Uterus (tissue), 4 donors: Measurements from ENCODE around the gene TANK. TPM values are rescaled to one million over a fixed set of nuclear protein-coding genes. Genes with fewer than 3 reads are reported as not detected.

ENCODE experiments used
- DNase-seq, 2 donors: peaks; one replicate each; pipeline ENCODE4 v3.0.0-alpha.2; 2019 to 2020
- H3K27ac ChIP-seq, 2 donors: fragments of 200-600 bp; sonication (generic); 1 replicate in 1 of 2; 2 replicates in 1 of 2; pipeline ENCODE4 v1.5.1; 2016 to 2018
- H3K27me3 ChIP-seq, 2 donors: fragments of 200-600 bp; sonication (generic); one replicate each; pipeline ENCODE4 v1.5.1; 2018 to 2019; ENCODE audit warnings: control low read depth in 1 of 2
- H3K36me3 ChIP-seq, 2 donors: fragments of 200-600 bp; sonication (generic); one replicate each; pipeline ENCODE4 v1.5.1; 2019; ENCODE audit warnings: control low read depth in 1 of 2
- H3K4me1 ChIP-seq, 2 donors: fragments of 200-600 bp; sonication (generic); one replicate each; pipeline ENCODE4 v1.5.1; 2018 to 2019; ENCODE audit warnings: control low read depth in 1 of 2
- H3K4me3 ChIP-seq, 2 donors: fragments of 200-600 bp; sonication (generic); 1 replicate in 1 of 2; 2 replicates in 1 of 2; pipeline ENCODE4 v1.5.1; 2018 to 2019; ENCODE audit warnings: mild to moderate bottlenecking in 1 of 2
- H3K9me3 ChIP-seq, 2 donors: fragments of 200-600 bp; sonication (generic); one replicate each; pipeline ENCODE4 v1.5.1; 2019; ENCODE audit warnings: control low read depth in 1 of 2
- CTCF ChIP-seq, 4 experiments: fragments of 200-600 bp in 2 of 4; fragments of 450-650 bp in 2 of 4; sonication (generic) in 2 of 4; IDR thresholded peaks; one replicate each; pipeline ENCODE4 v1.5.1; 2016 to 2019; ENCODE audit warnings: antibody characterized with exemption in 4 of 4, mild to moderate bottlenecking in 2 of 4, moderate library complexity in 1 of 4
- POLR2A ChIP-seq, 2 donors: fragments of 450-650 bp; IDR thresholded peaks; one replicate each; pipeline ENCODE4 v1.6.1; 2016; ENCODE audit warnings: antibody characterized with exemption in 2 of 2, mild to moderate bottlenecking in 1 of 2, moderate library complexity in 1 of 2
- intact Hi-C: fragments of 100-400 bp; cut with DNase I; formaldehyde crosslinking; loops from one replicate; pipeline ENCODE4 v1.15.1; 2023; ENCODE audit warnings: low total_unique reads
- total RNA-seq, 4 donors: library from RNA; depleted of rRNA in 3 of 4; stranded (reverse); fragments of >200 nt in 3 of 4; gene quantifications; one replicate each; pipeline versions ENCODE4 v1.1.0 to v1.2.4, GENCODE V29; 2014 to 2023
- donor health status: DM: yes; HTN: yes; CAD: no.

Gene TANK
- total RNA-seq, 4 donors from 2014 or later, result 56.6 to 131 (median 70.7) TPM

GRCh38 chr2:161199912-161200701 is 39.9 kb downstream of the TANK start:
- no peaks in the 10 kb centered on the region for H3K27me3 ChIP-seq
- H3K27ac ChIP-seq, result no peak overlapping the region
- no peaks in the 10 kb centered on the region for H3K9me3 ChIP-seq
- H3K36me3 ChIP-seq, result no peaks in the 10 kb centered on the region
- H3K4me3 ChIP-seq, result no peak overlapping the region
- peaks cover 0 to 3% of the 10 kb centered on the region in 2 donors for H3K4me1 ChIP-seq
- intact Hi-C loops, result no loop called here
- no peak for DNase-seq
- TF ChIP-seq CTCF (IDR thresholded peaks at IDR 0.05) (no peak), POLR2A (IDR thresholded peaks at IDR 0.05) (no peak)

- intact Hi-C loops, result no loop called here
- H3K36me3 ChIP-seq, result no peaks in the 10 kb centered on the region
- H3K9me3 ChIP-seq, result no peaks in the 10 kb centered on the region
- DNase-seq, result no peak
- no peak for TF ChIP-seq POLR2A (IDR thresholded peaks at IDR 0.05)
- no peak for TF ChIP-seq CTCF (IDR thresholded peaks at IDR 0.05)
- peaks cover 0 to 10% of the 10 kb centered on the region in 2 donors for H3K4me1 ChIP-seq
- no peaks in the 10 kb centered on the region for H3K27me3 ChIP-seq
- H3K4me3 ChIP-seq, result no peak overlapping the region
- H3K27ac ChIP-seq, result no peak overlapping the region
Measured at GRCh38 chr2:161204846-161205245, 44.6 kb downstream of the TANK start.

GRCh38 chr2:161206471-161207032 is 46.3 kb downstream of the TANK start:
- no peaks in the 10 kb centered on the region for H3K27me3 ChIP-seq
- no peaks in the 10 kb centered on the region for H3K36me3 ChIP-seq
- intact Hi-C loops, result no loop called here
- peaks cover 0 to 6% of the 10 kb centered on the region in 2 donors for H3K4me1 ChIP-seq
- TF ChIP-seq CTCF (IDR thresholded peaks at IDR 0.05) (no peak), POLR2A (IDR thresholded peaks at IDR 0.05) (no peak)
- DNase-seq, result no peak
- H3K4me3 ChIP-seq, result no peak overlapping the region
- H3K27ac ChIP-seq, result no peak overlapping the region
- H3K9me3 ChIP-seq, result no peaks in the 10 kb centered on the region

- Histone ChIP-seq H3K4me3 (no peak overlapping the region), H3K36me3 (no peaks in the 10 kb centered on the region), H3K9me3 (no peaks in the 10 kb centered on the region), H3K27me3 (no peaks in the 10 kb centered on the region), H3K27ac (no peak overlapping the region), H3K4me1 (peaks cover 0 to 6% of the 10 kb centered on the region in 2 donors)
- intact Hi-C loops, result no loop called here
- TF ChIP-seq POLR2A (IDR thresholded peaks at IDR 0.05) (no peak), CTCF (IDR thresholded peaks at IDR 0.05) (no peak)
- DNase-seq, result no peak
Measured at GRCh38 chr2:161207941-161208340, 47.7 kb downstream of the TANK start.

- DNase-seq, result no peak
- no peak overlapping the region for H3K27ac ChIP-seq
- H3K4me1 ChIP-seq, result peaks cover 0 to 6% of the 10 kb centered on the region in 2 donors
- intact Hi-C loops, result no loop called here
- TF ChIP-seq POLR2A (IDR thresholded peaks at IDR 0.05) (no peak), CTCF (IDR thresholded peaks at IDR 0.05) (no peak)
- H3K9me3 ChIP-seq, result no peaks in the 10 kb centered on the region
- no peak overlapping the region for H3K4me3 ChIP-seq
- H3K27me3 ChIP-seq, result no peaks in the 10 kb centered on the region
- H3K36me3 ChIP-seq, result no peaks in the 10 kb centered on the region
Measured at GRCh38 chr2:161208527-161209139, 48.4 kb downstream of the TANK start.
